Measurements from ENCODE around the gene TATDN3. TPM values are rescaled to one million over a fixed set of nuclear protein-coding genes. Genes with fewer than 3 reads are reported as not detected.
A peak's percentile ranks its signal among the peaks of the same experiment; 100 is the strongest.

The TATDN3 gene
- total and polyA plus RNA-seq, 9 of the 15 experiments (the other 6 are each of a cell fraction or from before 2014, with no cell fraction given), result 18.3 to 79.9 (median 28.2) TPM

DNA sequence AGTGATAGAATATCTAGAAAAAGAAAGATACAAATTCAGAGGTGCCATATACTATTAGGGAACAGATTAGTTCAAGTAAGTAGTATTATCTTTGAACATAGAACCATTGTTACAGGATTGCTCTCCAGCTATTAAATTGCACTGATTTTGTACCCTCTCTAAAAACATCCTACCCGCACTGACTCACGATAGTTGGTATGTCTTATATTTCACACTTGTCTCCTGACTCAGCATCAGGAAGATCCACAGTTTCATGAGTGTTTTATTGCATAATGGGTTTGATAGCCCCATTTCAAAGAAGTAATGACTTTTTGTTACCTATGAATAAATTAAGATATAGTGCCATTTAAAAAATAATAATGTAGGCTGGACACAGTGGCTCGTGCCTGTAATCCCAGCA, 6.0 kb downstream of the TATDN3 start:
- Histone ChIP-seq H3K4me3 (no peak overlapping the region), H3K9me3 (replicated peaks; ENCODE audit: control insufficient read depth, insufficient read depth, low read depth, low read length) (no peaks in the 10 kb centered on the region), H3K27me3 (ENCODE audit: control insufficient read depth in 2 of 2, insufficient read depth in 2 of 2, low read length in 2 of 2) (no peaks in the 10 kb centered on the region), H3K36me3 (ENCODE audit: control insufficient read depth, insufficient read depth, low read length) (peaks cover 44% of the 10 kb centered on the region; the same call in 2 of the 3 replicates), H3K4me2 (ENCODE audit: insufficient read depth, low read length) (no peak overlapping the region), H3K4me1 (replicated peaks in 1 of 2; ENCODE audit: control insufficient read depth in 2 of 2, insufficient read depth in 2 of 2, low read length in 2 of 2) (peaks cover 10 to 21% of the 10 kb centered on the region in 2 experiments), H3K79me2 (ENCODE audit: control insufficient read depth, insufficient read depth, low read length) (peaks cover 4% of the 10 kb centered on the region), H4K20me1 (replicated peaks; ENCODE audit: control insufficient read depth, insufficient read depth, low read length) (no peaks in the 10 kb centered on the region), H3K27ac (ENCODE audit: extremely low read depth, low read depth, low read length) (no peak overlapping the region), H3K9ac (ENCODE audit: insufficient read depth in 1 of 2, low read depth in 2 of 2, low read length in 2 of 2) (no peak overlapping the region), H3K9me1 (ENCODE audit: control insufficient read depth, insufficient read depth, low read length) (no peaks in the 10 kb centered on the region), H2AFZ (ENCODE audit: low read depth, low read length) (no peak overlapping the region)
- DNase-seq (ENCODE audit: extremely low read depth in 1 of 4, low spot score in 3 of 4) (peak in 1 of 4 experiments; percentile 0), FAIRE-seq (no peak), ATAC-seq (no peak)
- ChIA-PET POLR2A (no interaction called here), CTCF (ENCODE audit: low intra/inter-chr PET ratio) (no interaction called here)
- intact Hi-C loops (cut with micrococcal nuclease), result no loop called here
- no peak for TF ChIP-seq ZNF3 (CRISPR knock-in tag; IDR thresholded peaks at IDR 0.05)
- no peak for TF ChIP-seq PTRF (tag; IDR thresholded peaks at IDR 0.05)
- no peak for TF ChIP-seq ZNF311 (CRISPR knock-in tag; IDR thresholded peaks at IDR 0.05)
- TF ChIP-seq, protein P1, sequence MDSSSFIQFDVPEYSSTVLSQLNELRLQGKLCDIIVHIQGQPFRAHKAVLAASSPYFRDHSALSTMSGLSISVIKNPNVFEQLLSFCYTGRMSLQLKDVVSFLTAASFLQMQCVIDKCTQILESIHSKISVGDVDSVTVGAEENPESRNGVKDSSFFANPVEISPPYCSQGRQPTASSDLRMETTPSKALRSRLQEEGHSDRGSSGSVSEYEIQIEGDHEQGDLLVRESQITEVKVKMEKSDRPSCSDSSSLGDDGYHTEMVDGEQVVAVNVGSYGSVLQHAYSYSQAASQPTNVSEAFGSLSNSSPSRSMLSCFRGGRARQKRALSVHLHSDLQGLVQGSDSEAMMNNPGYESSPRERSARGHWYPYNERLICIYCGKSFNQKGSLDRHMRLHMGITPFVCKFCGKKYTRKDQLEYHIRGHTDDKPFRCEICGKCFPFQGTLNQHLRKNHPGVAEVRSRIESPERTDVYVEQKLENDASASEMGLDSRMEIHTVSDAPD (CRISPR knock-in tag; IDR thresholded peaks at IDR 0.05), result no peak
- no peak for TF ChIP-seq POU5F1 (IDR thresholded peaks at IDR 0.05; ENCODE audit: borderline replicate concordance, low read depth, low read length, partially characterized antibody)
- no peak for TF ChIP-seq MECOM (CRISPR knock-in tag; IDR thresholded peaks at IDR 0.05)
- TF ChIP-seq ZNF436 (CRISPR knock-in tag; IDR thresholded peaks at IDR 0.05), result no peak
- TF ChIP-seq, protein P2, sequence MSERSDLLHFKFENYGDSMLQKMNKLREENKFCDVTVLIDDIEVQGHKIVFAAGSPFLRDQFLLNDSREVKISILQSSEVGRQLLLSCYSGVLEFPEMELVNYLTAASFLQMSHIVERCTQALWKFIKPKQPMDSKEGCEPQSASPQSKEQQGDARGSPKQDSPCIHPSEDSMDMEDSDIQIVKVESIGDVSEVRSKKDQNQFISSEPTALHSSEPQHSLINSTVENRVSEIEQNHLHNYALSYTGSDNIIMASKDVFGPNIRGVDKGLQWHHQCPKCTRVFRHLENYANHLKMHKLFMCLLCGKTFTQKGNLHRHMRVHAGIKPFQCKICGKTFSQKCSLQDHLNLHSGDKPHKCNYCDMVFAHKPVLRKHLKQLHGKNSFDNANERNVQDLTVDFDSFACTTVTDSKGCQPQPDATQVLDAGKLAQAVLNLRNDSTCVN (CRISPR knock-in tag; IDR thresholded peaks at IDR 0.05), result no peak
- TF ChIP-seq SMC3 (conservative IDR thresholded peaks at IDR 0.05; ENCODE audit: insufficient read depth, low read depth, low read length), result no peak
- TF ChIP-seq SETDB1 (IDR thresholded peaks at IDR 0.05; ENCODE audit: low read length), result no peak
- TF ChIP-seq RBFOX2 (IDR thresholded peaks at IDR 0.05; ENCODE audit: low read depth, low read length), result no peak
- no peak for TF ChIP-seq TBP (optimal IDR thresholded peaks at IDR 0.05; ENCODE audit: low read depth, low read length)
- TF ChIP-seq, protein P3, sequence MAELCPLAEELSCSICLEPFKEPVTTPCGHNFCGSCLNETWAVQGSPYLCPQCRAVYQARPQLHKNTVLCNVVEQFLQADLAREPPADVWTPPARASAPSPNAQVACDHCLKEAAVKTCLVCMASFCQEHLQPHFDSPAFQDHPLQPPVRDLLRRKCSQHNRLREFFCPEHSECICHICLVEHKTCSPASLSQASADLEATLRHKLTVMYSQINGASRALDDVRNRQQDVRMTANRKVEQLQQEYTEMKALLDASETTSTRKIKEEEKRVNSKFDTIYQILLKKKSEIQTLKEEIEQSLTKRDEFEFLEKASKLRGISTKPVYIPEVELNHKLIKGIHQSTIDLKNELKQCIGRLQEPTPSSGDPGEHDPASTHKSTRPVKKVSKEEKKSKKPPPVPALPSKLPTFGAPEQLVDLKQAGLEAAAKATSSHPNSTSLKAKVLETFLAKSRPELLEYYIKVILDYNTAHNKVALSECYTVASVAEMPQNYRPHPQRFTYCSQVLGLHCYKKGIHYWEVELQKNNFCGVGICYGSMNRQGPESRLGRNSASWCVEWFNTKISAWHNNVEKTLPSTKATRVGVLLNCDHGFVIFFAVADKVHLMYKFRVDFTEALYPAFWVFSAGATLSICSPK (IDR thresholded peaks at IDR 0.05; ENCODE audit: borderline replicate concordance), result no peak
- TF ChIP-seq ZNF668 (CRISPR knock-in tag; IDR thresholded peaks at IDR 0.05), result no peak
- TF ChIP-seq RFX1 (IDR thresholded peaks at IDR 0.05), result no peak
- TF ChIP-seq KLF1 (tag; IDR thresholded peaks at IDR 0.05), result no peak
- no peak for TF ChIP-seq NR2C1 (IDR thresholded peaks at IDR 0.05)
- TF ChIP-seq NR2C1 (tag; IDR thresholded peaks at IDR 0.05), result no peak
- no peak for TF ChIP-seq COPS2 (conservative IDR thresholded peaks at IDR 0.05)
- no peak for TF ChIP-seq ILF3 (IDR thresholded peaks at IDR 0.05; ENCODE audit: borderline replicate concordance)
- TF ChIP-seq ESRRA (IDR thresholded peaks at IDR 0.05; ENCODE audit: borderline replicate concordance, low read depth), result no peak
- no TSS peak for BruUV-seq (replicated peaks)
- in situ Hi-C loops (cut with MboI), result no loop called here
- WGBS (ENCODE audit: insufficient coverage, low coverage, missing lambda C conversion rate), result 85% methylated on average over 3 of the region's 3 CpGs
